ENCODE results near the gene CDH20. TPM values are rescaled to one million over a fixed set of nuclear protein-coding genes. Genes with fewer than 3 reads are reported as not detected.

Gene CDH20
- total RNA-seq, 1 donor: not detected

DNA sequence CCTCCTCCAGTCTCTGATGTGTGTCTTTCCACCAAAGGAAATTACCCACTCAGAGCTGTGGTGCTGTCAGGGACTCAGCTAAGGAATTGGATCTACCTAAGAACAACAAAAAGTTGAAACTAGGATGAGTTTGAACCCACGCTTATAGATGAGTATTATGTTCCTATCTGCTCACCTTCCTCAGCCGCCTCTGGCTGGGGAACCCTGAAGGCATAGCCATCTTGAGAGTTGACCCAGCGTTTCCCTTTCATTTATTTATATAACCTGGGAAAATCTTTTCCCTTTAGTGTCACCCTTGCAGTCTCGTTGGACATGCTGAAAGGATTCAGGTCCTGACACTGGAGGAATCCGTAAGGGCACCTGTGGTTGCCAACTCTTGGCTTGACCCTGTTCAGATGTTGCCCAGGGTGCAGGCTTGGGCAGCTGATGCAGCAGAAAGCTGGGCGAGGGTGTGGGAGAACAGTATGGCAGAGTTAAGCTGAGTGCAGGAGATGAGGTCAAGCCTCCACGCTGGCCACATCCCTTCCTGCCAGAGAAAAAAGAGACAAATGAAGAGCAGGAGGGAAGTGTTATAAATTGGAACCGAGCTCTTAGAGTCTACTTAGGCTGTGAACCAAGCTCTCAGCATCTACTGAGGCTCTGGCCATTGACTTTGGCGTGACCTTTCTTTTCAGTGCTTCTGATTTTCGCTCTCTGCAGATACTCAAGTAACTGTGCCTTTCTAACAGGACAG, 1.9 kb downstream of the CDH20 start:
- Histone ChIP-seq H3K4me2 (ENCODE audit: insufficient read depth, low read length) (peak overlapping the region; percentile 59), H3K36me3 (ENCODE audit: insufficient read depth, low read length) (no peaks in the 10 kb centered on the region), H3K27me3 (ENCODE audit: insufficient read depth, low read length) (peaks cover 45% of the 10 kb centered on the region), H3K4me3 (ENCODE audit: insufficient read depth, low read length) (peak overlapping the region; percentile 49), H3K9me3 (ENCODE audit: low read depth, low read length) (no peaks in the 10 kb centered on the region), H4K20me1 (ENCODE audit: insufficient read depth, low read length) (no peaks in the 10 kb centered on the region), H3K27ac (ENCODE audit: low read depth, low read length) (no peak overlapping the region), H3K4me1 (ENCODE audit: insufficient read depth, low read length) (peaks cover 5% of the 10 kb centered on the region), H3K79me2 (ENCODE audit: insufficient read depth, low read length) (no peaks in the 10 kb centered on the region), H2AFZ (ENCODE audit: low read length) (peak overlapping the region; percentile 51)
- DNase-seq (ENCODE audit: insufficient read length, low spot score, missing footprints): peak; percentile 54
- TF ChIP-seq, protein P1, sequence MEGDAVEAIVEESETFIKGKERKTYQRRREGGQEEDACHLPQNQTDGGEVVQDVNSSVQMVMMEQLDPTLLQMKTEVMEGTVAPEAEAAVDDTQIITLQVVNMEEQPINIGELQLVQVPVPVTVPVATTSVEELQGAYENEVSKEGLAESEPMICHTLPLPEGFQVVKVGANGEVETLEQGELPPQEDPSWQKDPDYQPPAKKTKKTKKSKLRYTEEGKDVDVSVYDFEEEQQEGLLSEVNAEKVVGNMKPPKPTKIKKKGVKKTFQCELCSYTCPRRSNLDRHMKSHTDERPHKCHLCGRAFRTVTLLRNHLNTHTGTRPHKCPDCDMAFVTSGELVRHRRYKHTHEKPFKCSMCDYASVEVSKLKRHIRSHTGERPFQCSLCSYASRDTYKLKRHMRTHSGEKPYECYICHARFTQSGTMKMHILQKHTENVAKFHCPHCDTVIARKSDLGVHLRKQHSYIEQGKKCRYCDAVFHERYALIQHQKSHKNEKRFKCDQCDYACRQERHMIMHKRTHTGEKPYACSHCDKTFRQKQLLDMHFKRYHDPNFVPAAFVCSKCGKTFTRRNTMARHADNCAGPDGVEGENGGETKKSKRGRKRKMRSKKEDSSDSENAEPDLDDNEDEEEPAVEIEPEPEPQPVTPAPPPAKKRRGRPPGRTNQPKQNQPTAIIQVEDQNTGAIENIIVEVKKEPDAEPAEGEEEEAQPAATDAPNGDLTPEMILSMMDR (IDR thresholded peaks at IDR 0.05; ENCODE audit: extremely low read depth, low read depth, low read length): no peak

DNA sequence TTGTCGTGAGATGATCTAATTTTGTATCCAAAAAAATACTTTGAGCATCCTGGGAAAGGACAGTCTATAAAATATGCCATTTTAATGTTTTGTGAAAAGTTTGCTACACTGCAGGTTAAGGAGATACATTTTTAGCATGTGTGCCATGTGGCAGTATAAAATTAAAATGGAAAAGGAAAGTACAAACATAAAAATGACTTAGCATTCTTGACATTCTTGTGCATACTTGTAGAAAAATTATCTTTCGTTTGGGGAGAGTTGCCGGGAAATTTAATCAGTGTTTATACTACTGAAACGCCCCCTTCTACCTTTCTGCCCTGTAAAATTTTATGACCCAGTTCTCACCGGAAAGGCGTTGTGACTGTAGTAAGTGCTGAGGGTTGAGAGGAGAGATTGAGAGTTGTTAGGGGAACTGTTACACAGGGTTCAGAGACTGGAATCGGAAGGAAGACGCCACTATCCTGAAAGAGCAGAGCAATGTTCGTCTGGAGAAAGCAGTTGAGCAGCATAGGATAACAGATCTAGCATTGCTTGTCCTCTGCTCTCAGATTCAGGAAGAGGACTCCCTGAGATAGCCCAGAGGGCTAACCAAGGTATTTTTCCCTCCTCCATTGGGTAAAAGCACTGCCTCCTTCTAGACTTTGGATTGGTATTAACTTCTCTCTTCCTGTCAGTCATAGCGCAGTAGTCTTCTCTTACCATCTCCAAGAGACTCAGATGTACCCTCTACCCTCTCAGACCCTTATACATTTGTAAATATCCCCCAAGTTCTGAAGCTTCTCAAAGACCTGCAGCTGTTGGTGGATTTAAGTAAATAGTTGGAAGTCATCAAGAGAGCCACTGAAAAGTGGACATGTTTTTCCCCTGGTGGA, 2.7 kb downstream of the CDH20 start:
- Histone ChIP-seq H3K4me3 (ENCODE audit: insufficient read depth, low read length) (peak overlapping the region; percentile 49), H2AFZ (ENCODE audit: low read length) (peak overlapping the region; percentile 60), H3K4me2 (ENCODE audit: insufficient read depth, low read length) (peak overlapping the region; percentile 59)

DNA sequence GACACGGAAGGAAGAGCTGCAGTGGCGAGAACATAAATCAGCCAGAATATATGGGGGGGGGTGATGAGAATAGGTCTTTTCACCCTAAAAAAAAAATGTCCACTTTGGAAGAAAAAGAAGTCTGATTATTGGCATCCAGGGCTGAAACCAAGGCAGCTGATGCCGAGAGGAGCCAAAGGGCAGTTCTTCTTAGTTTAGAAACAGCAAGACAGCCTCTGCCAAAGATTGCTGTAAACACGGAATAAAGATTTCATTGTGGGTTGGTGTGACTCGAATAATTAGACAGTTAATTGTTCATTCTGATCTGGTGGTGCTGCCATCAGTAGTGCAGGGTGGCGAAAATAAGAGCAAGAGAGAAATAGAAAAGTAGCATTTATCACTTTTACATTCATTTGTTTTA, 3.5 kb downstream of the CDH20 start:
- TF ChIP-seq, protein P1 (IDR thresholded peaks at IDR 0.05; ENCODE audit: extremely low read depth, low read depth, low read length): no peak
- peaks cover 45% of the 10 kb centered on the region for H3K27me3 ChIP-seq (ENCODE audit: insufficient read depth, low read length)
- no peak overlapping the region for H2AFZ ChIP-seq (ENCODE audit: low read length)

More for the DNA sequence above, 2.7 kb downstream of the CDH20 start:
- DNase-seq (ENCODE audit: insufficient read length, low spot score, missing footprints): peak; percentile 10
- H3K27me3 ChIP-seq (ENCODE audit: insufficient read depth, low read length): peaks cover 45% of the 10 kb centered on the region
- H3K4me1 ChIP-seq (ENCODE audit: insufficient read depth, low read length): peaks cover 5% of the 10 kb centered on the region
- TF ChIP-seq, protein P1 (IDR thresholded peaks at IDR 0.05; ENCODE audit: extremely low read depth, low read depth, low read length): no peak
- H3K27ac ChIP-seq (ENCODE audit: low read depth, low read length): no peak overlapping the region
- H3K79me2 ChIP-seq (ENCODE audit: insufficient read depth, low read length): no peaks in the 10 kb centered on the region
- H3K36me3 ChIP-seq (ENCODE audit: insufficient read depth, low read length): no peaks in the 10 kb centered on the region
- H4K20me1 ChIP-seq (ENCODE audit: insufficient read depth, low read length): no peaks in the 10 kb centered on the region
- H3K9me3 ChIP-seq (ENCODE audit: low read depth, low read length): no peaks in the 10 kb centered on the region

DNA sequence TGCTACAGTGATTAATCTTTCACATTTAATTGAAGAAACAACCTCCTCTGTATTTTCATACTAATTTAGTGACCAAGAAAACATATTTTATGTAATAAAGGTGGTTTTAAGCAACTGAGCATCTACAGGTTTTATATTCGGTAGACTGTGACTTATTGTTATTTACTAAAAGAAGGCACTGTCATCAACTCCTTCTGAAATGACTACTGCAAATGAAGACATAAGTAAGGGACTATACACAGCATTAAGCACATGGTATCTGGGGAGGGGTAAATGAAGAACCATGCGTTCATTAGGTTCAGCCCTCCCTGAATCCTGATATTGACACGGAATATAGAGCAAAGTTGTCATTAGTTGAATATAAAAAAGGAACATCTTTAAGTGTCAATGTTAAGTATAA, 4.3 kb downstream of the CDH20 start:
- no peak overlapping the region for H3K27ac ChIP-seq (ENCODE audit: low read depth, low read length)

More for the DNA sequence above, 3.5 kb downstream of the CDH20 start:
- no peak overlapping the region for H3K4me3 ChIP-seq (ENCODE audit: insufficient read depth, low read length)
- H3K36me3 ChIP-seq (ENCODE audit: insufficient read depth, low read length): no peaks in the 10 kb centered on the region
- H3K4me1 ChIP-seq (ENCODE audit: insufficient read depth, low read length): peaks cover 5% of the 10 kb centered on the region
- no peak overlapping the region for H3K4me2 ChIP-seq (ENCODE audit: insufficient read depth, low read length)
- H3K27ac ChIP-seq (ENCODE audit: low read depth, low read length): no peak overlapping the region
- DNase-seq (ENCODE audit: insufficient read length, low spot score, missing footprints): no peak
- no peaks in the 10 kb centered on the region for H3K9me3 ChIP-seq (ENCODE audit: low read depth, low read length)
- no peaks in the 10 kb centered on the region for H3K79me2 ChIP-seq (ENCODE audit: insufficient read depth, low read length)
- H4K20me1 ChIP-seq (ENCODE audit: insufficient read depth, low read length): no peaks in the 10 kb centered on the region

More for the DNA sequence above, 4.3 kb downstream of the CDH20 start:
- no peaks in the 10 kb centered on the region for H3K79me2 ChIP-seq (ENCODE audit: insufficient read depth, low read length)
- H3K27me3 ChIP-seq (ENCODE audit: insufficient read depth, low read length): peaks cover 42% of the 10 kb centered on the region
- H3K4me2 ChIP-seq (ENCODE audit: insufficient read depth, low read length): no peak overlapping the region
- H3K4me1 ChIP-seq (ENCODE audit: insufficient read depth, low read length): peaks cover 5% of the 10 kb centered on the region
- TF ChIP-seq, protein P1 (IDR thresholded peaks at IDR 0.05; ENCODE audit: extremely low read depth, low read depth, low read length): no peak
- DNase-seq (ENCODE audit: insufficient read length, low spot score, missing footprints): no peak
- H3K9me3 ChIP-seq (ENCODE audit: low read depth, low read length): no peaks in the 10 kb centered on the region
- no peak overlapping the region for H3K4me3 ChIP-seq (ENCODE audit: insufficient read depth, low read length)
- no peaks in the 10 kb centered on the region for H4K20me1 ChIP-seq (ENCODE audit: insufficient read depth, low read length)
- no peak overlapping the region for H2AFZ ChIP-seq (ENCODE audit: low read length)
- no peaks in the 10 kb centered on the region for H3K36me3 ChIP-seq (ENCODE audit: insufficient read depth, low read length)

Data from osteoblast (primary cell).